DOHH2 (cell line): ENCODE results near the gene CLCA1.

Source experiments
- CTCF ChIP-seq: fragments of 200-600 bp; sonication (generic); IDR thresholded peaks from one replicate; pipeline ENCODE4 v1.5.1; 2014; ENCODE audit warnings: antibody characterized with exemption, mild to moderate bottlenecking, low read depth, low read length; ENCODE audit not compliant: poor library complexity, severe bottlenecking
- EZH2phosphoT487 ChIP-seq: fragments of 200-600 bp; sonication (generic); IDR thresholded peaks from 2 replicates; pipeline ENCODE4 v1.6.1; 2017; ENCODE audit warnings: borderline replicate concordance, mild to moderate bottlenecking, antibody characterized with exemption, low read length, moderate library complexity, mixed read lengths

DNA sequence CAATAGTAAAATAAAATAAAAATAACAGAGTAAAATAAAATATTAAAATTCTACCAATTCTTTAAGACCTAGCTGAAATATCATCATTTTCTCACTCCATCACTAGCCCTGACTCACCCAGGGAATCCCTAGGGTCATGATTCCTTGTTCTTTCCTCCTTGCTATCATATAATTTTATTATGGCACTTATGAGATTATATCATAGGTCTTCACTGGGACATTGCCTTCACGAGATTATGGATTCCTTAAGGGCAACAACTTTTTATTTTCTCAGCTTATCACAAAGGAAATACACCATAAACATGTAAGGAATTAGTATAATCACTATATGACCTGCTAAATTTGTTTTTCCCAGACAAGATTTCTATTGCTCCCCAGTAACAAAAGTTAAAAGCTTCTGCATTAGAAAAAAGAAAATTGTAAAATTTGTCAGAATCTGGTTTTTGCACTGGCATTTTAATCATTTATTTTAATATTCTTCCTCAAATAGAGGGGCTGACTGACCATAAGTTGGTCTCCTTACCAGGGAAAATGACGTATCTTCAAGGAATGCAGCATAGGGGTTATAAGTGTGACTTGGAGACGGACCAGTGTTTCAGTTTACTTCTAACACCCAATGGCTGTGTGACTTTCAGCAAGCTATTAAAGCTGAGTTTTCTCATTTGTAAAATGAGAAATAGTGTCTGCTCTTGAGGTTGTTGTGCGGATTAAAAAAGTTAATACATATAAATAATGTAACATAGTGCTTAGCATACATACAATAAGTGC lies 69.4 kb downstream of the CLCA1 start:
- TF ChIP-seq CTCF (no peak), EZH2phosphoT487 (no peak)
